HG02885 (cell line): ENCODE results near the gene MAN2B1.
A peak's percentile ranks its signal among the peaks of the same experiment; 100 is the strongest.
"Not testable (repeated sequence)": the region's sequence is repeated elsewhere in the genome, so short reads cannot be mapped to it uniquely, and the experiment has no call there.

ENCODE experiments used
- ATAC-seq: cut with Tn5 transposase; IDR thresholded peaks from one replicate; pipeline ENCODE4 v1.9.1; 2021; ENCODE audit warnings: mild to moderate bottlenecking; ENCODE audit not compliant: unreplicated experiment, poor library complexity

Gene MAN2B1

DNA sequence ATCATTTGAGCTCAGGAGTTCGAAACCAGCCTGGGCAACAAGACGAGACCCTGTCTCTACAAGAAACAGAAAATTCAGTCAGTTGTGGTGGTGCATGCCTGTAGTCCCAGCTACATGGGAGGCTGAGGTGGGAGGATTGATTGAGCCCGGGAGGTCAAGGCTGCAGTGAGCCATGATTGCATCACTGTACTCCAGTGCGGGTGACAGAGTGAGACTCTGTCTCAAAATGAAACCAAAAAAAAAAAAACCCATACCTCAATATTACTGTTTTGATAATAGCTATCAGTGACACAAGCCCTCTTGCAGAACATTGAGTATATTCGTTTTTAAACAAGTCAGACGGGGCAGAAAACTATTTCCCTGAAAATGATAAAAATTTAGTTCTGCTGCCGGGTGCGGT, 39.6 kb downstream of the MAN2B1 start:
- ATAC-seq: no peak

DNA sequence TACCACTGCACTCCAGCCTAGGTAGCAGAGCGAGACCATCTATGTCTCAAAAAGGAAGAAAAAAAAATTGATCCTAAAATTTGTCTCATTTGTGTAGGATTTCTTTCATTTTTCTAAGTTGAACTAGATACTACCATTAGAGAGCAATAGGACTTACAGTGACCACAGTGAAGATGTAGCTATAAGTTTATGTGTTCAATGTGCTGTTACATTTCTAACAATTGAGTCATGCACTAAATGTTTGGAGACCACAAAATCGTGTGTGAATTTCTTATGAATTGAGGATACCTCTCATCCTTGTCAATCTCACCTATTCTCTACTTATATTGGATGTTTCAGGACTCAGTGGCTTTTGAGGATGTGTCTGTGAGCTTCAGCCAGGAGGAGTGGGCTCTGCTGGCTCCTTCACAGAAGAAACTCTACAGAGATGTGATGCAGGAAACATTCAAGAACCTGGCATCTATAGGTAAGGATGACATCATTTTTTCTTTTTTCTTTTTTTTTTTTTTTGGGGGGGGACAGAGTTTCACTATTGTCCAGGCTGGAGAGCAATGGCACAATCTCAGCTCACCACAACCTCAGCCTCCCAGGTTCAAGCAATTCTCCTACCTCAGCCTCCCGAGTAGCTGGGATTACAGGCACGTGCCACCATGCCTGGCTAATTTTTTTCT, 43.0 kb downstream of the MAN2B1 start:
- no peak for ATAC-seq

DNA sequence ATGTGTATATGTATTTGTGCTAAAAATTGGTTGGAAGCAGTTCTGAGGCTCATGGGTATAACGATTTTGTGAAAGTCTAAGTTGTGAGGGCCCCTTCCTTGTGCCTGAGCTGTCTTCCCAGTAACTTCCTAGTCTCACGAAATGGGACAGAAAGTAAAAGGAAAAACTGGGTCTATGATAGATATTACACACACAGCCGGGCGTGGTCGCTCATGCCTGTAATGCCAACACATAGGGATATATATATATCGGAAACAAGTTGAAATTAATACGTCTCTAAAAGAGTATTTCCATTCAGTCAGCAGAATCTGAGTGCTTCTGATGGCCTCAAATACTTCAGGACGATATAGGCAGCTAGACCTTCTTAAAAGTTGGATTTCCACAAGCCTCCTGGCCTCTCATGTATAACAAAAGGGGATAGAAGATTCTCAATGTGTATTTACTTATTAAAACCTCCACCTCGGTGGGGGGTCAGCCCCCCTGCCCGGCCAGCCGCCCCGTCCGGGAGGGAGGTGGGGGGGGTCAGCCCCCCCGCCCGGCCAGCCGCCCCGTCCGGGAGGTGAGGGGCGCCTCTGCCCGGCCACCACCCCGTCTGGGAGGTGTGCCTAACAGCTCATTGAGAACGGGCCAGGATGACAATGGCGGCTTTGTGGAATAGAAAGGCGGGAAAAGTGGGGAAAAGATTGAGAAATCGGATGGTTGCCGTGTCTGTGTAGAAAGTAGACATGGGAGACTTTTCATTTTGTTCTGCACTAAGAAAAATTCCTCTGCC, 45.1 kb downstream of the MAN2B1 start:
- ATAC-seq: not testable (repeated sequence)

DNA sequence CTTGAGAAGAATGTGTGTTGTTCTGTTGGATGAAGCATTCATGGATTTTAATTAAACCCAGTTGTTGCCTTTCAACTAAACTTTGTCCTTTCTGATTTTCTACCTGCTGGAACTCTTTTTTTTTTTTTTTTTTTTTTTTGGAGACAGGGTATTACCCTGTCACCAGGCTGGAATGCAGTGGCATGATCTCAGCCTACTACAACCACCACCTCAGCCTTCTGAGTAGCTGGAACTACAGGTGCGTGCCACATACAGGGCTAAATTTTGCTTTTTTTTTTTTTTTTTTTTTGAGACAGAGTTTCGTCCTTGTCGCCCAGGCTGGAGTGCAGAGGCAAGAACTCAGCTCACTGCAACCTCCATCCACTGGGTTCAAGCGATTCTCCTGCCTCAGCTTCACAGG, 48.9 kb downstream of the MAN2B1 start:
- ATAC-seq: no peak

DNA sequence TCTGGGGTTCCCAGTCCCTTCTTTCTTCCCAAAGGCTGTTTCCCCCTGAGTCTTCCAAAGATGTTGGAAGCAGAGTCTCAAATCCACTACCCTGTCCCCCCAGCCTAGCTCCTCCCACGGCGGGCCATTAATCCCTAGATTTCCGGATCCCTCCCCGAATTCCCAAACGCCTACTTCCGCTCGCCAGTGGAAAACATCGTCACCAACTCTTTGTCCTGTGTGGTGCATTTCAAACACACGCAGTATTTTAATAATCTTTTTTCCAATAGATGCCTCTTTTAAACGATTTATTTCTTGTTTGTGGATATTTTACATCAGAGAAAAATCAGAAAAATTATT, 55.2 kb downstream of the MAN2B1 start:
- ATAC-seq: no peak

DNA sequence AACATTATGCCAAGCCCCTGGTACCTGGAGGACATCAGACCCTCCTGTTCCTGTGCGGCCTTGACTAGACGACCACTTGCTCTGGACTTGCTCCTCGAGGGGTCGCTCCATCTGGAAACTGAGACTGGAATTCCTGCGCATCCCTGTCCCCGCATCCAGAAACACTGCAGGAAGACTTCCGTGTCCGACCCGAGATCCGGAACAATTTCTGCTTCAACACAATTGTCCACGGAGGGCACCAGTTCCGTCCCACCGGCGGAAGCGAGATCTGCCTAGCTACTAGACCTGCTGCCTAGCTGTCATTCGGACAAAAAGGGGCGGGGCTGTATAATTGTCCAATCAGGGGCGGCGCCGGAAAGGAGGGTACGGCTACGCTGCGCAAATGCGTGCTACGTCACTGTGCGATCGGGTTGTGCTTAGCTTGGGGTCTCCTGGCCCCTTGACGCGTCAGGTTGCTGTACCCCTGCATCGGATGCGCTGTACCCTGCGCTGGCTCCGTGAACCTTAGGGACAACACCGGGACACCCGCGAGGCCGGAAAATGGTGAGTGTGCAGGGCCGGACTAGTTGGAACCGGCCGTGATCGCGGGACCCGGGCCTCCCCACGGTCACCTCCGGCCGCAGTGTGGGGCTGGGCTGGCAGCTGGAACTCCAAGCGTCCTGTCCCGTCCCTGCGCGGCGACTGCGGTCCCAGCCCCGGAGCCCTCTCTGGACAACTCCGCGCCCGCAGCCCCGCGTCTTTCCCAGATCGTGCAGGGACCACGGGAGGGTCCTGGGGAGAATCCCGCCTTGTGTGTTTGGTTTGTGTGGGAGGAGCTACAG, 55.8 kb downstream of the MAN2B1 start, which contains the start of the genes ZNF490 and ZNF791:
ZNF490 (minus strand) TSS at position 274 of the 821 bp plus-strand sequence; CDS start at position 141, 133 bp downstream.
ZNF791 (plus strand) TSS at position 381 of the 821 bp plus-strand sequence; CDS start at position 541, 160 bp downstream.
- peak; percentile 80 for ATAC-seq

DNA sequence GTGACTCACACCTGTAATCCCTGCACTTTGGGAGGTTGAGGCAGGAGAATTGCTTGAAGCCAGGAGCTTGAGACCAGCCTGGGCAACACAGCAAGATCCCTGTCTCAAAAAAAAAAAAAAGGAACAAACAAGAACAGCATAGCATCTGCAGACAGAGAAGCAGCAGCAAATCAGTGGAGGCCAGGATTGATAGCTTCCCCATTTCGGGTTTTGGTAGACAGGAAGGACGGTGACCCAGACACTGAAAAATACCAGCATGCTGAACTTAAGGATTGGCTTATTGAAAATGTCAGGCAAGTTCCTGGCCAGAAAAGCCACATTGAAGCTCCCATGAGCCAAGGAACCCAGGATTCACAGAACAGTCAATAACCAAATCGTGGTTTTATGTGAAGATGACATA, 58.9 kb downstream of the MAN2B1 start:
- ATAC-seq: no peak

DNA sequence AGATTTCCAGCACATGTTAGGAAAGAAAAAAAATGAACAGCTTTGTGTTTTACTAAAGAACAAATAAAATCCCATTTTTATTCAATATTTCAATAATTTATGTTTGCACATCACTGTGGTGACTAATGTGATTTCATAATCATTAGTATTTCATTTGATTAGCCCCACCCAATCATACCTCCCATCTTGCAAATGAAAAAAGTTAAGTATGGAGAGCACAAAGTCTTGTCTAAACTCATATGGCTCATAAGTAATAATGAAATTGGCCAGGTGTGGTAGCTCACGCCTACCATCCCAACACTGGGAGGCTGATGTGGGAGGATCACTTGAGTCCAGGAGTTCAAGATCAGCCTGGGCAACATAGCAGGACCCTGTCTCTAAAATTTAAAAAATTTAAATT, 59.7 kb downstream of the MAN2B1 start:
- ATAC-seq: no peak

DNA sequence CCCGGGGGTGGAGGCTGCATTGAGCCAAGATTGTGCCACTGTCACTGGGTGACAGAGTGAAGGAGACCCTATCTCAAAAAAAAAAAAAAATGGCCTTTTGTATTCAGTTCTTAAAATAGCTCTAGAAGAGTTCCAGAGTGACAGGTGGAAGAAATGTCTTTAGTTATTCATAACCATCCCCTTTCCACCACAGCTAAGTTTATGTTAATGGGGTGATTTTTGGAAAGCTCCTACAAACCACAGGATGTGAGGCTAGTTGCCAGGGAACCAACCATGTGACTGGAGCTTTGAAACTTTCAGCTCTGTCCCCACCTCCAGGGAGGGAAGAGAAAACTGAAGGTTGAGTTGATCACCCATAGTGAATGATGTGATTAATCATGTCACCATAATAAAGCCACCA, 62.8 kb downstream of the MAN2B1 start:
- no peak for ATAC-seq

DNA sequence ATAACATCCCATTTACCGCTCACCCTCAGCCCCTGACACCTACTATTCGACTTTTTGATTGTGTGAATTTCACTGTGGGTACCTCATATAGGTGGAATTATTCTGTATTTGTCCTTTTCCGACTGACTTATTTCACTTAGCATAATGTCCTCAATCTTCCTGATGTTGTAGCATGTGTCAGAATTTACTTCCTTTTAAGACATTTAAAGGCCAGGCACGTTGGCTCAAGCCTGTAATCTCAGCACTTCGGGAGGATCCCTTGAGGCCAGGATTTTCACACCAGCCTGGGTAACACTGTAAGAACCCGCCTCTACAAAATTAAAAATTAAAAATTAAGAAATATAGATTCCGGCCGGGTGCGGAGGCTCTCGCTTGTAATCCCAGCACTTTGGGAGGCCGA, 68.9 kb downstream of the MAN2B1 start:
- ATAC-seq: no peak

DNA sequence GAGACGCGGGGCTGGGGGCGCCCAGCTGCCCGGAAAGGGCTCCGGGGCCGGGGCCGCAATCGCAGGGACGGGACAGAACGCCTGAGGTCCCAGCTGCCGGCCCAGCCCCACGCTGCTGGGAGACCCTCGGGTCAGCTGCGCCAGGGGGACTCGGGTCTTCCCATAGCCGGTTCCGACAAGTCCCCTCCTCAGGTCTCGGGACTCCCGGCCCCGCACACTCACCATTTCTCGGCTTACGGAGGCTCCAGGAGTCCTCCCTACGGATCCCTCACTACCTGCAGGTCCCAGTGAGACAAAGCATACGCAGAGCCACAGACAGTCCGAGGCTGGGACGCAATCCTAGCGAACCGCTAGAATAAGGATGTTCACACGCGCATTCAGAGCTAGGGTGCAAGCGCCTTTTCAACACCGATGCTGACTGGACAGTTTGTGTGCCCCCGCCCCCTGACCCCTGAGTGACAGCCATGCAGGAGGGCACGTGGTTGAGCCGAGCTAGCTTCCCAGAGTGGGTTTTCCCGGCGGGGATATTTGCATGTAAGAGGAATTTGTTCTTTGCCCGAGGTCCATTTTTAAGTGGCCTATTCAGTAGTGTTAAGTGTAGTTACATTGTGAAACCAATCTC, 69.5 kb downstream of the MAN2B1 start:
- ATAC-seq: no peak
